ENCODE measurements around the gene SLC25A18.

GRCh38 chr22:17586831-17587440 lies 23.6 kb downstream of the SLC25A18 start:
- TF ChIP-seq POLR2A (IDR thresholded peaks at IDR 0.05) (no peak), POLR2AphosphoS5 (IDR thresholded peaks at IDR 0.05) (no peak)

Data from prostate gland (tissue), 1 donor.